ENCODE measurements around the gene SIRT3.

Gene SIRT3

DNA sequence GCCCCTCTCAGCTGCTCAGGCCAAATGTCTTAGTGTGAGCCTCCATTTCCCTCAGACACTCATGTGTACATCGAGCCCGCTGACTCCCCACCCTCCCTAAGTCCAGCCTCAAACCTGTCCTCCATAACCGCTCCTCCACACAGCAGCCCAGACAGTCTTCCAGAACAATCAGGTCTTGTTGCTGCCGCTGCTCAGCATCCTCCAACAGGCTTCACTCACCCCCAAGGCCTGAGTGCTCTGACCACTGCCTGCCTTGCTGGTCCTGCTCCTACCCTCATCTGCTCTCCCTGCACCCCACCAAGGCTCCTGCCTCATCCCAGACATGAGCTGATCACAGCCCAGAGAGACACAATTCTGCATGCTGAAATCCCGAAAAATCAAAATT is 17.7 kb upstream of the SIRT3 start:
- H2AFZ ChIP-seq (ENCODE audit: insufficient read depth, low read length, poor library complexity) = no peak overlapping the region
- H3K14ac ChIP-seq (ENCODE audit: low read length) = no peak overlapping the region
- no peaks in the 10 kb centered on the region for H3K27me3 ChIP-seq (ENCODE audit: insufficient read depth, low read length)
- no peak overlapping the region for H3K4me3 ChIP-seq (ENCODE audit: low read depth, low read length)
- H3K36me3 ChIP-seq (ENCODE audit: control insufficient read depth in 1 of 2, insufficient read depth in 2 of 2, low read length in 2 of 2) = peaks cover 31 to 43% of the 10 kb centered on the region in 2 experiments
- no peaks in the 10 kb centered on the region for H3K79me1 ChIP-seq (ENCODE audit: low read length)
- no peak overlapping the region for H2BK12ac ChIP-seq (ENCODE audit: low read length)
- no peak overlapping the region for H2BK120ac ChIP-seq (ENCODE audit: insufficient read depth, low read length, poor library complexity)
- no peak overlapping the region for H3K27ac ChIP-seq (ENCODE audit: low read depth, low read length)
- no peak overlapping the region for H3K18ac ChIP-seq (ENCODE audit: low read length)
- H3K4me1 ChIP-seq (ENCODE audit: control insufficient read depth in 1 of 2, insufficient read depth in 2 of 2, low read length in 2 of 2) = no peaks in the 10 kb centered on the region
- H4K8ac ChIP-seq (ENCODE audit: low read depth, low read length) = no peak overlapping the region
- H2AK5ac ChIP-seq (ENCODE audit: low read length) = no peak overlapping the region
- DNase-seq = no peak
- H3K23ac ChIP-seq (ENCODE audit: low read length) = no peak overlapping the region
- no peaks in the 10 kb centered on the region for H3K79me2 ChIP-seq (ENCODE audit: control insufficient read depth, insufficient read depth, low read length, poor library complexity)
- peak overlapping the region; percentile 25 for H4K12ac ChIP-seq (ENCODE audit: low read depth, low read length)
- H2BK5ac ChIP-seq (ENCODE audit: low read depth, low read length, poor library complexity) = no peak overlapping the region
- H4K91ac ChIP-seq (ENCODE audit: low read depth, low read length) = no peak overlapping the region
- H3K4ac ChIP-seq (ENCODE audit: low read depth, low read length) = no peak overlapping the region
- H3K9ac ChIP-seq (ENCODE audit: low read length) = peak overlapping the region; percentile 4
- peaks cover 4% of the 10 kb centered on the region for H3K9me3 ChIP-seq (ENCODE audit: insufficient read depth, low read depth, low read length)
- no CpG with 5 or more reads among the region's 5 CpGs for WGBS (ENCODE audit: extremely low coverage, insufficient coverage, insufficient read length)
- no peak overlapping the region for H3K4me2 ChIP-seq (ENCODE audit: low read length)

DNA sequence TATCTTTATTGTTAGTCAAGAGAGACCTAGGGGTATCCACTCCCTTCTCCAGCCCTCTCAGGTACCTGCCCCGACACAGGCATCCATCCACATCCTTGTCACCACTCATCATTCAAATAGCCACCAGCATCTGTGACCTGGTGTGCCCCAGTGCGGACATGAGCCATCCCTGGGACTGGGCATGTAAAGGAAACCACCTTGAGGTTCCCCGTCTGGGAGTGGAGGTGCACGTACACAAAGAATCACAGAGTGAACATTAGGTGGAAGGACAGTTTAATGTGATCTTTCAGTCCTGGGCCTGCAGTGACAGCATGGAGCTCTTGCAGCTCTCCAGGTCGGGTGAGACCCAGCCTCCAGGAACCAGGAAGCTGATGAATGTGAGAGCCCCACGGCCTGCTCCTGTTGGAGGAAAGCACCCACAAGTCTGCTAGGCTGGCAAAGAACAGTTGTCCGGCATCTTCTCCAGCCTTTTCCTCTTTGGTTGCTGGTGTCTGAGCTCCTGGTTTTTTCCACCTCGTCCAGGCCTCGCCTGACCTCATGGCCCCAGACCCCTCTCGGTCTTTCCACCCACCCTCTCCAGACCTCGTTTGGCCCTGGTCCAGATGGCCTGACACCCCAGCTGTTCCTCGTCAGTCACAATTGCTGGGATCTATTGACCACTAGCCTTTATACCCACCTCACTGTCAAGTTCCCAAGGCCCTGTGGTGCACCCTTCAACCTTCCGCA is 17.2 kb upstream of the SIRT3 start:
- no peak overlapping the region for H2BK5ac ChIP-seq (ENCODE audit: low read depth, low read length, poor library complexity)
- no peaks in the 10 kb centered on the region for H3K79me1 ChIP-seq (ENCODE audit: low read length)
- no peak overlapping the region for H3K4me2 ChIP-seq (ENCODE audit: low read length)
- H3K27ac ChIP-seq (ENCODE audit: low read depth, low read length) = no peak overlapping the region
- H3K36me3 ChIP-seq (ENCODE audit: control insufficient read depth in 1 of 2, insufficient read depth in 2 of 2, low read length in 2 of 2) = peaks cover 35 to 47% of the 10 kb centered on the region in 2 experiments
- no peak overlapping the region for H2BK120ac ChIP-seq (ENCODE audit: insufficient read depth, low read length, poor library complexity)
- H4K8ac ChIP-seq (ENCODE audit: low read depth, low read length) = no peak overlapping the region
- no peak overlapping the region for H3K4me3 ChIP-seq (ENCODE audit: low read depth, low read length)
- no peak for DNase-seq
- no peaks in the 10 kb centered on the region for H3K27me3 ChIP-seq (ENCODE audit: insufficient read depth, low read length)
- H3K23ac ChIP-seq (ENCODE audit: low read length) = no peak overlapping the region
- no peak overlapping the region for H3K9ac ChIP-seq (ENCODE audit: low read length)
- no CpG with 5 or more reads among the region's 13 CpGs for WGBS (ENCODE audit: extremely low coverage, insufficient coverage, insufficient read length)
- H2AFZ ChIP-seq (ENCODE audit: insufficient read depth, low read length, poor library complexity) = no peak overlapping the region
- no peaks in the 10 kb centered on the region for H3K79me2 ChIP-seq (ENCODE audit: control insufficient read depth, insufficient read depth, low read length, poor library complexity)
- no peak overlapping the region for H3K14ac ChIP-seq (ENCODE audit: low read length)
- no peak overlapping the region for H4K91ac ChIP-seq (ENCODE audit: low read depth, low read length)
- no peak overlapping the region for H2BK12ac ChIP-seq (ENCODE audit: low read length)
- no peak overlapping the region for H3K4ac ChIP-seq (ENCODE audit: low read depth, low read length)
- peak overlapping the region; percentile 25 for H4K12ac ChIP-seq (ENCODE audit: low read depth, low read length)
- no peak overlapping the region for H2AK5ac ChIP-seq (ENCODE audit: low read length)
- no peak overlapping the region for H3K18ac ChIP-seq (ENCODE audit: low read length)
- H3K9me3 ChIP-seq (ENCODE audit: insufficient read depth, low read depth, low read length) = peaks cover 4% of the 10 kb centered on the region
- H3K4me1 ChIP-seq (ENCODE audit: control insufficient read depth in 1 of 2, insufficient read depth in 2 of 2, low read length in 2 of 2) = no peaks in the 10 kb centered on the region

DNA sequence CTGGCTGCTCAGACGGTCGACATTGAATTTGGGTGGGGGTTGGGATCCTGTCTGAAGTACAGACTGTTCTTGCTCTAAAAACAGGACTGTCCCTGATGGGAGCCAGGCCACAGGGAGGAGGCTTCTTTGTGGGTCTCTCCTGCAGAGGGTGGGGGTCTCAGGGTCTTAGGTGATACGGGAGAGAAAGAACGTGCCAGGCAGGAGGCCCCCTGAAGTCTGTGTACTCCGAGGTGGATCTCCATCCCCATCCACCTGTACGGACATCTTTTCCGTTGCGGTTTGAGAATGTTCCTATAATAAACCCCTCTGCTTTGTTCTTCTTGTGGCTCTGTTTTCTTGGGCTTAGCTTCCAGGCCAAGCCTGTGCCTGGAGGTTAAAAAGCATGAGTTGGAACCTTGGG is 16.5 kb upstream of the SIRT3 start:
- no peak overlapping the region for H4K91ac ChIP-seq (ENCODE audit: low read depth, low read length)
- H3K18ac ChIP-seq (ENCODE audit: low read length) = no peak overlapping the region
- H3K4ac ChIP-seq (ENCODE audit: low read depth, low read length) = no peak overlapping the region
- H3K79me2 ChIP-seq (ENCODE audit: control insufficient read depth, insufficient read depth, low read length, poor library complexity) = no peaks in the 10 kb centered on the region
- no peak overlapping the region for H2AFZ ChIP-seq (ENCODE audit: insufficient read depth, low read length, poor library complexity)
- DNase-seq = no peak
- peaks cover 4% of the 10 kb centered on the region for H3K9me3 ChIP-seq (ENCODE audit: insufficient read depth, low read depth, low read length)
- peaks cover 36 to 47% of the 10 kb centered on the region in 2 experiments for H3K36me3 ChIP-seq (ENCODE audit: control insufficient read depth in 1 of 2, insufficient read depth in 2 of 2, low read length in 2 of 2)
- no peak overlapping the region for H3K4me2 ChIP-seq (ENCODE audit: low read length)
- H3K4me1 ChIP-seq (ENCODE audit: control insufficient read depth in 1 of 2, insufficient read depth in 2 of 2, low read length in 2 of 2) = no peaks in the 10 kb centered on the region
- no peak overlapping the region for H2BK120ac ChIP-seq (ENCODE audit: insufficient read depth, low read length, poor library complexity)
- H4K8ac ChIP-seq (ENCODE audit: low read depth, low read length) = no peak overlapping the region
- no peak overlapping the region for H3K14ac ChIP-seq (ENCODE audit: low read length)
- no peak overlapping the region for H2BK12ac ChIP-seq (ENCODE audit: low read length)
- H2AK5ac ChIP-seq (ENCODE audit: low read length) = no peak overlapping the region
- no CpG with 5 or more reads among the region's 8 CpGs for WGBS (ENCODE audit: extremely low coverage, insufficient coverage, insufficient read length)
- no peak overlapping the region for H4K12ac ChIP-seq (ENCODE audit: low read depth, low read length)
- no peak overlapping the region for H3K4me3 ChIP-seq (ENCODE audit: low read depth, low read length)
- H3K23ac ChIP-seq (ENCODE audit: low read length) = no peak overlapping the region
- H3K27me3 ChIP-seq (ENCODE audit: insufficient read depth, low read length) = no peaks in the 10 kb centered on the region
- H2BK5ac ChIP-seq (ENCODE audit: low read depth, low read length, poor library complexity) = no peak overlapping the region
- no peak overlapping the region for H3K27ac ChIP-seq (ENCODE audit: low read depth, low read length)
- H3K9ac ChIP-seq (ENCODE audit: low read length) = no peak overlapping the region
- no peaks in the 10 kb centered on the region for H3K79me1 ChIP-seq (ENCODE audit: low read length)

DNA sequence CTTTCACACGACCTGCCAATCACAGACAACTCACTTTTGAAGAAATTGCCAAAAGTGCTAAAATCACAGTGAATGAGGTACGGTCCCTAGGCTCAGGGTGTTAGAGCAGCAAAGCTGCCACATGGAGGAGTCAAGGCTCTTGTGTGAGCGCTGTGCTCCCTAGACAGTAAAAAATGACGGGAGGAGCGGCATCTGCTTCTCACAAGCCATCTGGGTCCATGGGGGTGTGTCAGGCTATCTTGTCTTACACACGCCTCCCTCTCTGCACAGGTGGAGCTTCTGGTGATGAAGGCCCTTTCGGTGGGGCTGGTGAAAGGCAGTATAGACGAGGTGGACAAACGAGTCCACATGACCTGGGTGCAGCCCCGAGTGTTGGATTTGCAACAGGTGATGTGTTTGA is 15.4 kb upstream of the SIRT3 start:
- H3K9ac ChIP-seq (ENCODE audit: low read length) = no peak overlapping the region
- no peaks in the 10 kb centered on the region for H3K27me3 ChIP-seq (ENCODE audit: insufficient read depth, low read length)
- no peaks in the 10 kb centered on the region for H3K79me1 ChIP-seq (ENCODE audit: low read length)
- peaks cover 36 to 51% of the 10 kb centered on the region in 2 experiments for H3K36me3 ChIP-seq (ENCODE audit: control insufficient read depth in 1 of 2, insufficient read depth in 2 of 2, low read length in 2 of 2)
- H3K4me1 ChIP-seq (ENCODE audit: control insufficient read depth in 1 of 2, insufficient read depth in 2 of 2, low read length in 2 of 2) = no peaks in the 10 kb centered on the region
- H3K9me3 ChIP-seq (ENCODE audit: insufficient read depth, low read depth, low read length) = peaks cover 4% of the 10 kb centered on the region
- H2BK12ac ChIP-seq (ENCODE audit: low read length) = no peak overlapping the region
- peak in 1 of 2 donors; percentile 9 for DNase-seq
- no peak overlapping the region for H3K4ac ChIP-seq (ENCODE audit: low read depth, low read length)
- H3K18ac ChIP-seq (ENCODE audit: low read length) = no peak overlapping the region
- no peak overlapping the region for H3K14ac ChIP-seq (ENCODE audit: low read length)
- H3K27ac ChIP-seq (ENCODE audit: low read depth, low read length) = no peak overlapping the region
- H4K12ac ChIP-seq (ENCODE audit: low read depth, low read length) = no peak overlapping the region
- no CpG with 5 or more reads among the region's 10 CpGs for WGBS (ENCODE audit: extremely low coverage, insufficient coverage, insufficient read length)
- H4K91ac ChIP-seq (ENCODE audit: low read depth, low read length) = no peak overlapping the region
- no peak overlapping the region for H2BK5ac ChIP-seq (ENCODE audit: low read depth, low read length, poor library complexity)
- H2AFZ ChIP-seq (ENCODE audit: insufficient read depth, low read length, poor library complexity) = no peak overlapping the region
- H2AK5ac ChIP-seq (ENCODE audit: low read length) = no peak overlapping the region
- H4K8ac ChIP-seq (ENCODE audit: low read depth, low read length) = no peak overlapping the region
- no peak overlapping the region for H2BK120ac ChIP-seq (ENCODE audit: insufficient read depth, low read length, poor library complexity)
- no peak overlapping the region for H3K23ac ChIP-seq (ENCODE audit: low read length)
- H3K4me2 ChIP-seq (ENCODE audit: low read length) = no peak overlapping the region
- no peak overlapping the region for H3K4me3 ChIP-seq (ENCODE audit: low read depth, low read length)
- H3K79me2 ChIP-seq (ENCODE audit: control insufficient read depth, insufficient read depth, low read length, poor library complexity) = no peaks in the 10 kb centered on the region
